Measurements from ENCODE around the gene SCGB1A1. TPM values are rescaled to one million over a fixed set of nuclear protein-coding genes. Genes with fewer than 3 reads are reported as not detected.

SCGB1A1 gene
- polyA plus RNA-seq, 3 donors, result not detected

- Mint-ChIP-seq H3K4me3 (no peak overlapping the region), H3K27me3 (ENCODE audit: low read depth in 3 of 3) (peaks cover 0 to 4% (median 0%) of the 10 kb centered on the region in 3 donors), H3K36me3 (peaks cover under 1 to 1% of the 10 kb centered on the region in 2 donors), H3K4me1 (peaks cover 45% of the 10 kb centered on the region), H3K27ac (peak overlapping the region in 2 of 7 donors; percentile 54), H3K9me3 (peaks cover 0 to 2% (median 0%) of the 10 kb centered on the region in 7 donors)
- WGBS (ENCODE audit: insufficient coverage), result 33% methylated on average over 18 of the region's 22 CpGs
- Histone ChIP-seq H3K79me2 (ENCODE audit: insufficient read depth, low read length) (no peaks in the 10 kb centered on the region), H3K27ac (ENCODE audit: low read depth in 1 of 2, low read length in 2 of 2) (no peak overlapping the region), H3K4me3 (replicated peaks in 1 of 3; ENCODE audit: low read depth in 2 of 3, low read length in 3 of 3) (no peak overlapping the region), H4K20me1 (ENCODE audit: insufficient read depth, low read length) (no peaks in the 10 kb centered on the region), H3K36me3 (replicated peaks in 1 of 2; ENCODE audit: control insufficient read depth in 1 of 2, insufficient read depth in 2 of 2, low read length in 2 of 2) (no peaks in the 10 kb centered on the region), H3K9ac (ENCODE audit: insufficient read depth, low read length, poor library complexity, severe bottlenecking) (peak overlapping the region; percentile 0), H2AFZ (ENCODE audit: insufficient read depth, low read depth, low read length, poor library complexity, severe bottlenecking) (peak overlapping the region; percentile 49), H3K4me2 (replicated peaks; ENCODE audit: extremely low read depth, low read length, poor library complexity, severe bottlenecking) (no peak overlapping the region), H3K27me3 (ENCODE audit: control insufficient read depth in 2 of 2, insufficient read depth in 2 of 2, low read length in 2 of 2) (no peaks in the 10 kb centered on the region), H3K4me1 (ENCODE audit: control insufficient read depth in 1 of 2, insufficient read depth in 2 of 2, low read length in 2 of 2) (peaks cover 27 to 42% of the 10 kb centered on the region in 2 donors), H3K9me3 (replicated peaks in 1 of 2; ENCODE audit: control insufficient read depth in 1 of 2, insufficient read depth in 1 of 2, low read length in 2 of 2) (no peaks in the 10 kb centered on the region)
- no peak for DNase-seq
- no peak for TF ChIP-seq CTCF (IDR thresholded peaks at IDR 0.05)
- intact Hi-C loops (cut with micrococcal nuclease), result loop anchor here (5.0 to 10.0 kb wide), 2 partner anchors 289 to 296 kb away; partner anchors contain the start of gene LRRN4CL (in 1 of the 2)
Measured at GRCh38 chr11:62398011-62398994, 20.5 kb upstream of the SCGB1A1 start.

DNA sequence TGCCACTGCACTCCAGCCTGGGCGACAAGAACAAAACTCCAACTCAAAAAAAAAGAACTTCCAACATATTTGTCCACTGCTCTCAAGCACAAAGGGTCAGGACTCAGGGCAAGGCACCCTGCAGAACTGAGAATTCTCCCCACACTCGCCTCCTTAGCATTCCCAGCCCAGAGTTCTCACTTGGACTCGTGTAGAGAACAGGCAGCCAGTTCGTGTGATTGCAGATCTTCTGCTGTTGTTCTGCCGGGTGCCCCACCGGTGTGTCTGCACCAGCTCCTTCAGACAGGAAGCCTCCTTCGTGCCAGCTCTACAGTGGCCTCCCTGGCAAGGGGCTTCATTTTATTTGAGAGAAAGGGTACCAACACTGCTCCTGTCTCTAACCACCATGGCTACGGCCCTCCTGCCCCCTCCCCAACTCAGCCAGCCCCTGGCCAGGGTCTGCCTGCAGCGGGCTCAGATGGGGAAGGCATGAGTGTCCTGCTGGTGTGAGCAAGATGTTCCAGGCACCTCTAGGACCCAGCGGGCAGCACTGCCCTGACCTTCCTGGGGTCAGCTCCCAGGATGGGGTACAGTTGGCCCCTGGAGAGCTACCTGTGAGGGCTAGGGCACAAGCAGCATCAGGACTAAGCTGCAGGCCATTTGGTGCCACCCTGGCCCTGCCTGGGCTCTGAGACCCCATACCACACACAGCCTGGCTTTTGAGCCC is 19.5 kb upstream of the SCGB1A1 start:
- H2AFZ ChIP-seq (ENCODE audit: insufficient read depth, low read depth, low read length, poor library complexity, severe bottlenecking), result no peak overlapping the region
- Mint-ChIP-seq H3K27me3 (ENCODE audit: low read depth in 3 of 3) (peaks cover 0 to 4% (median 0%) of the 10 kb centered on the region in 3 donors), H3K9me3 (peaks cover 0 to 2% (median 0%) of the 10 kb centered on the region in 7 donors), H3K27ac (peak overlapping the region in 1 of 7 donors; percentile 82), H3K4me3 (no peak overlapping the region), H3K36me3 (peaks cover 0 to 2% of the 10 kb centered on the region in 2 donors), H3K4me1 (peaks cover 45% of the 10 kb centered on the region)
- DNase-seq, result no peak
- H3K9ac ChIP-seq (ENCODE audit: insufficient read depth, low read length, poor library complexity, severe bottlenecking), result no peak overlapping the region
- H3K36me3 ChIP-seq (replicated peaks in 1 of 2; ENCODE audit: control insufficient read depth in 1 of 2, insufficient read depth in 2 of 2, low read length in 2 of 2), result no peaks in the 10 kb centered on the region
- no peak overlapping the region for H3K4me2 ChIP-seq (replicated peaks; ENCODE audit: extremely low read depth, low read length, poor library complexity, severe bottlenecking)
- H3K9me3 ChIP-seq (replicated peaks in 1 of 2; ENCODE audit: control insufficient read depth in 1 of 2, insufficient read depth in 1 of 2, low read length in 2 of 2), result no peaks in the 10 kb centered on the region
- intact Hi-C loops (cut with micrococcal nuclease), result loop anchor here (5.0 to 10.0 kb wide), 2 partner anchors 288 to 295 kb away; partner anchors contain the start of gene LRRN4CL (in 1 of the 2)
- WGBS (ENCODE audit: insufficient coverage), result 52% methylated on average over 9 of the region's 10 CpGs
- no peaks in the 10 kb centered on the region for H3K79me2 ChIP-seq (ENCODE audit: insufficient read depth, low read length)
- peaks cover 27 to 42% of the 10 kb centered on the region in 2 donors for H3K4me1 ChIP-seq (ENCODE audit: control insufficient read depth in 1 of 2, insufficient read depth in 2 of 2, low read length in 2 of 2)
- no peak for TF ChIP-seq CTCF (IDR thresholded peaks at IDR 0.05)
- H3K4me3 ChIP-seq (replicated peaks in 1 of 3; ENCODE audit: low read depth in 2 of 3, low read length in 3 of 3), result no peak overlapping the region
- no peaks in the 10 kb centered on the region for H3K27me3 ChIP-seq (ENCODE audit: control insufficient read depth in 2 of 2, insufficient read depth in 2 of 2, low read length in 2 of 2)
- H3K27ac ChIP-seq (ENCODE audit: low read depth in 1 of 2, low read length in 2 of 2), result no peak overlapping the region
- no peaks in the 10 kb centered on the region for H4K20me1 ChIP-seq (ENCODE audit: insufficient read depth, low read length)
